Measurements from ENCODE around the gene DOCK4. TPM values are rescaled to one million over a fixed set of nuclear protein-coding genes. Genes with fewer than 3 reads are reported as not detected.

DOCK4 gene
- total RNA-seq, 1 experiment from 2014 or later, result 20.4 TPM

- no peak for TF ChIP-seq ZNF671 (CRISPR knock-in tag; IDR thresholded peaks at IDR 0.05)
- TF ChIP-seq KAT7 (CRISPR knock-in tag; IDR thresholded peaks at IDR 0.05; ENCODE audit: borderline replicate concordance), result no peak
- no peak for TF ChIP-seq HMGA2 (CRISPR knock-in tag; IDR thresholded peaks at IDR 0.05)
- TF ChIP-seq PRDM15 (CRISPR knock-in tag; IDR thresholded peaks at IDR 0.05), result no peak
- TF ChIP-seq, protein P1, sequence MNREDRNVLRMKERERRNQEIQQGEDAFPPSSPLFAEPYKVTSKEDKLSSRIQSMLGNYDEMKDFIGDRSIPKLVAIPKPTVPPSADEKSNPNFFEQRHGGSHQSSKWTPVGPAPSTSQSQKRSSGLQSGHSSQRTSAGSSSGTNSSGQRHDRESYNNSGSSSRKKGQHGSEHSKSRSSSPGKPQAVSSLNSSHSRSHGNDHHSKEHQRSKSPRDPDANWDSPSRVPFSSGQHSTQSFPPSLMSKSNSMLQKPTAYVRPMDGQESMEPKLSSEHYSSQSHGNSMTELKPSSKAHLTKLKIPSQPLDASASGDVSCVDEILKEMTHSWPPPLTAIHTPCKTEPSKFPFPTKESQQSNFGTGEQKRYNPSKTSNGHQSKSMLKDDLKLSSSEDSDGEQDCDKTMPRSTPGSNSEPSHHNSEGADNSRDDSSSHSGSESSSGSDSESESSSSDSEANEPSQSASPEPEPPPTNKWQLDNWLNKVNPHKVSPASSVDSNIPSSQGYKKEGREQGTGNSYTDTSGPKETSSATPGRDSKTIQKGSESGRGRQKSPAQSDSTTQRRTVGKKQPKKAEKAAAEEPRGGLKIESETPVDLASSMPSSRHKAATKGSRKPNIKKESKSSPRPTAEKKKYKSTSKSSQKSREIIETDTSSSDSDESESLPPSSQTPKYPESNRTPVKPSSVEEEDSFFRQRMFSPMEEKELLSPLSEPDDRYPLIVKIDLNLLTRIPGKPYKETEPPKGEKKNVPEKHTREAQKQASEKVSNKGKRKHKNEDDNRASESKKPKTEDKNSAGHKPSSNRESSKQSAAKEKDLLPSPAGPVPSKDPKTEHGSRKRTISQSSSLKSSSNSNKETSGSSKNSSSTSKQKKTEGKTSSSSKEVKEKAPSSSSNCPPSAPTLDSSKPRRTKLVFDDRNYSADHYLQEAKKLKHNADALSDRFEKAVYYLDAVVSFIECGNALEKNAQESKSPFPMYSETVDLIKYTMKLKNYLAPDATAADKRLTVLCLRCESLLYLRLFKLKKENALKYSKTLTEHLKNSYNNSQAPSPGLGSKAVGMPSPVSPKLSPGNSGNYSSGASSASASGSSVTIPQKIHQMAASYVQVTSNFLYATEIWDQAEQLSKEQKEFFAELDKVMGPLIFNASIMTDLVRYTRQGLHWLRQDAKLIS (CRISPR knock-in tag; IDR thresholded peaks at IDR 0.05; ENCODE audit: borderline replicate concordance), result no peak
- no peak for TF ChIP-seq MXD4 (CRISPR knock-in tag; IDR thresholded peaks at IDR 0.05; ENCODE audit: borderline replicate concordance)
- no peak for TF ChIP-seq CTCF (IDR thresholded peaks at IDR 0.05)
These were observed 253.4 kb downstream of the DOCK4 start (continued) for GRCh38 chr7:111952783-111953182.

- Mint-ChIP-seq H3K27ac (no peak overlapping the region), H3K36me3 (no peaks in the 10 kb centered on the region), H3K27me3 (ENCODE audit: low read depth) (no peaks in the 10 kb centered on the region), H3K4me1 (peaks cover 31% of the 10 kb centered on the region), H3K4me3 (no peak overlapping the region), H3K9me3 (no peaks in the 10 kb centered on the region)
- ChIA-PET POLR2A (no interaction called here), CTCF (no interaction called here)
- DNase-seq (ENCODE audit: low spot score) (no peak), ATAC-seq (no peak)
- TF ChIP-seq FOXP4 (CRISPR knock-in tag; IDR thresholded peaks at IDR 0.05) (no peak), OVOL2 (CRISPR knock-in tag; IDR thresholded peaks at IDR 0.05; ENCODE audit: borderline replicate concordance) (no peak), MYBL2 (CRISPR knock-in tag; IDR thresholded peaks at IDR 0.05) (no peak), ELF4 (CRISPR knock-in tag; IDR thresholded peaks at IDR 0.05; ENCODE audit: low read depth) (no peak), GRHL2 (CRISPR knock-in tag; IDR thresholded peaks at IDR 0.05; ENCODE audit: insufficient replicate concordance, severe bottlenecking) (no peak), IRF2 (CRISPR knock-in tag; IDR thresholded peaks at IDR 0.05; ENCODE audit: borderline replicate concordance, low read depth) (no peak), ATF6 (CRISPR knock-in tag; IDR thresholded peaks at IDR 0.05) (no peak), TEAD4 (CRISPR knock-in tag; IDR thresholded peaks at IDR 0.05) (no peak), SMAD4 (CRISPR knock-in tag; IDR thresholded peaks at IDR 0.05) (no peak), KAT7 (CRISPR knock-in tag; IDR thresholded peaks at IDR 0.05; ENCODE audit: borderline replicate concordance) (no peak), TEAD1 (CRISPR knock-in tag; IDR thresholded peaks at IDR 0.05) (no peak)
- TF ChIP-seq, protein P2, sequence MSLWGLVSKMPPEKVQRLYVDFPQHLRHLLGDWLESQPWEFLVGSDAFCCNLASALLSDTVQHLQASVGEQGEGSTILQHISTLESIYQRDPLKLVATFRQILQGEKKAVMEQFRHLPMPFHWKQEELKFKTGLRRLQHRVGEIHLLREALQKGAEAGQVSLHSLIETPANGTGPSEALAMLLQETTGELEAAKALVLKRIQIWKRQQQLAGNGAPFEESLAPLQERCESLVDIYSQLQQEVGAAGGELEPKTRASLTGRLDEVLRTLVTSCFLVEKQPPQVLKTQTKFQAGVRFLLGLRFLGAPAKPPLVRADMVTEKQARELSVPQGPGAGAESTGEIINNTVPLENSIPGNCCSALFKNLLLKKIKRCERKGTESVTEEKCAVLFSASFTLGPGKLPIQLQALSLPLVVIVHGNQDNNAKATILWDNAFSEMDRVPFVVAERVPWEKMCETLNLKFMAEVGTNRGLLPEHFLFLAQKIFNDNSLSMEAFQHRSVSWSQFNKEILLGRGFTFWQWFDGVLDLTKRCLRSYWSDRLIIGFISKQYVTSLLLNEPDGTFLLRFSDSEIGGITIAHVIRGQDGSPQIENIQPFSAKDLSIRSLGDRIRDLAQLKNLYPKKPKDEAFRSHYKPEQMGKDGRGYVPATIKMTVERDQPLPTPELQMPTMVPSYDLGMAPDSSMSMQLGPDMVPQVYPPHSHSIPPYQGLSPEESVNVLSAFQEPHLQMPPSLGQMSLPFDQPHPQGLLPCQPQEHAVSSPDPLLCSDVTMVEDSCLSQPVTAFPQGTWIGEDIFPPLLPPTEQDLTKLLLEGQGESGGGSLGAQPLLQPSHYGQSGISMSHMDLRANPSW (CRISPR knock-in tag; conservative IDR thresholded peaks at IDR 0.05; ENCODE audit: low read depth), result no peak
- TF ChIP-seq, protein P3, sequence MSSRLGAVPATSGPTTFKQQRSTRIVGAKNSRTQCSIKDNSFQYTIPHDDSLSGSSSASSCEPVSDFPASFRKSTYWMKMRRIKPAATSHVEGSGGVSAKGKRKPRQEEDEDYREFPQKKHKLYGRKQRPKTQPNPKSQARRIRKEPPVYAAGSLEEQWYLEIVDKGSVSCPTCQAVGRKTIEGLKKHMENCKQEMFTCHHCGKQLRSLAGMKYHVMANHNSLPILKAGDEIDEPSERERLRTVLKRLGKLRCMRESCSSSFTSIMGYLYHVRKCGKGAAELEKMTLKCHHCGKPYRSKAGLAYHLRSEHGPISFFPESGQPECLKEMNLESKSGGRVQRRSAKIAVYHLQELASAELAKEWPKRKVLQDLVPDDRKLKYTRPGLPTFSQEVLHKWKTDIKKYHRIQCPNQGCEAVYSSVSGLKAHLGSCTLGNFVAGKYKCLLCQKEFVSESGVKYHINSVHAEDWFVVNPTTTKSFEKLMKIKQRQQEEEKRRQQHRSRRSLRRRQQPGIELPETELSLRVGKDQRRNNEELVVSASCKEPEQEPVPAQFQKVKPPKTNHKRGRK (CRISPR knock-in tag; IDR thresholded peaks at IDR 0.05; ENCODE audit: borderline replicate concordance), result no peak
These were observed 255.1 kb downstream of the DOCK4 start for GRCh38 chr7:111951052-111951451.
